Transverse colon (tissue), 4 donors: ENCODE data around the gene BSDC1. TPM values are rescaled to one million over a fixed set of nuclear protein-coding genes. Genes with fewer than 3 reads are reported as not detected.

ENCODE experiments used
- DNase-seq: peaks from one replicate; pipeline ENCODE4 v3.0.0-alpha.2; 2019
- H3K27ac ChIP-seq, 4 donors: fragments of 200-600 bp; sonication (generic); 2 replicates each; pipeline ENCODE4 v1.5.1; 2016 to 2018; ENCODE audit warnings: inconsistent platforms in 4 of 4
- H3K27me3 ChIP-seq: fragments of 200-600 bp; sonication (generic); 2 replicates; pipeline ENCODE4 v1.5.1; 2017; ENCODE audit warnings: inconsistent platforms
- H3K36me3 ChIP-seq, 4 donors: fragments of 200-600 bp; sonication (generic); 2 replicates each; pipeline ENCODE4 v1.5.1; 2017 to 2019; ENCODE audit warnings: inconsistent platforms in 4 of 4
- H3K4me1 ChIP-seq, 4 donors: fragments of 200-600 bp; sonication (generic); 2 replicates each; pipeline ENCODE4 v1.5.1; 2017 to 2020; ENCODE audit warnings: inconsistent platforms in 4 of 4
- H3K4me3 ChIP-seq, 4 donors: fragments of 200-600 bp; sonication (generic); 1 replicate in 1 of 4; 2 replicates in 3 of 4; pipeline versions ENCODE4 v1.5.1 to v1.6.1; 2017 to 2019; ENCODE audit warnings: inconsistent platforms in 4 of 4
- H3K9me3 ChIP-seq, 2 donors: fragments of 200-600 bp; sonication (generic); 2 replicates each; pipeline ENCODE4 v1.5.1; 2017 to 2019; ENCODE audit warnings: inconsistent platforms in 2 of 2
- EP300 ChIP-seq: sonication (generic); formaldehyde crosslinking; IDR thresholded peaks from one replicate; pipeline ENCODE4 v1.6.1; 2017; ENCODE audit warnings: antibody characterized with exemption, low read depth
- POLR2A ChIP-seq: fragments of 450-650 bp; IDR thresholded peaks from one replicate; pipeline ENCODE4 v1.6.1; 2016; ENCODE audit warnings: antibody characterized with exemption, mild to moderate bottlenecking, moderate library complexity
- POLR2AphosphoS5 ChIP-seq, 3 donors: sonication (generic); formaldehyde crosslinking; IDR thresholded peaks; one replicate each; pipeline ENCODE4 v1.6.1; 2016; ENCODE audit warnings: antibody characterized with exemption in 3 of 3
- WGBS, 2 donors: methylation state at CpG; one replicate each; pipeline ENCODE4 v1.1.5; 2018; ENCODE audit warnings: low coverage in 1 of 2; 5-methylcytosine and 5-hydroxymethylcytosine counted together
- in situ Hi-C, 4 donors: fragments of 200-750 bp; cut with MboI; loops; one replicate each; pipeline versions ENCODE4 v1.15.0 to v1.15.1; 2017; ENCODE audit warnings: low sequenced_read_pairs in 3 of 4, low pct_ligation_motif_present in 1 of 4, low pct_unique_long_range_greater_than_20kb in 1 of 4
- intact Hi-C: fragments of 100-400 bp; cut with DNase I; formaldehyde crosslinking; loops from one replicate; pipeline ENCODE4 v1.15.1; 2023; ENCODE audit warnings: low total_unique reads
- total RNA-seq, 4 donors: library from RNA; depleted of rRNA; stranded (reverse); fragments of >200 nt; gene quantifications; one replicate each; pipeline ENCODE4 v1.1.0, GENCODE V29; 2016
- TF ChIP-seq, protein P1 (sequence below), 5 experiments: fragments of 200-600 bp in 3 of 5; fragments of 450-650 bp in 2 of 5; sonication (generic) in 3 of 5; IDR thresholded peaks; 1 replicate in 2 of 5; 2 replicates in 3 of 5; pipeline ENCODE4 v1.5.1; 2016 to 2017; ENCODE audit warnings: antibody characterized with exemption in 5 of 5, inconsistent platforms in 3 of 5, mild to moderate bottlenecking in 2 of 5, moderate library complexity in 1 of 5

The BSDC1 gene
- total RNA-seq, 4 donors from 2014 or later, result 94.8 to 140 (median 117) TPM

GRCh38 chr1:32413507-32414185 lies 19.4 kb upstream of the BSDC1 start:
- in situ Hi-C loops, result no loop called here
- 59 to 62% methylated on average over 3 to 10 of the region's 10 CpGs for WGBS, 2 donors

GRCh38 chr1:32411261-32411660 lies 17.0 kb upstream of the BSDC1 start:
- Histone ChIP-seq H3K36me3 (no peaks in the 10 kb centered on the region), H3K9me3 (peaks cover 4 to 6% of the 10 kb centered on the region in 2 donors), H3K27ac (no peak overlapping the region), H3K27me3 (no peaks in the 10 kb centered on the region), H3K4me1 (peaks cover 0 to 4% (median 0%) of the 10 kb centered on the region in 4 donors), H3K4me3 (no peak overlapping the region)
- DNase-seq, result no peak
- in situ Hi-C loops, result no loop called here
- intact Hi-C loops, result no loop called here
- TF ChIP-seq EP300, result no peak
- TF ChIP-seq POLR2AphosphoS5 (IDR thresholded peaks at IDR 0.05), result no peak
- TF ChIP-seq, protein P1, sequence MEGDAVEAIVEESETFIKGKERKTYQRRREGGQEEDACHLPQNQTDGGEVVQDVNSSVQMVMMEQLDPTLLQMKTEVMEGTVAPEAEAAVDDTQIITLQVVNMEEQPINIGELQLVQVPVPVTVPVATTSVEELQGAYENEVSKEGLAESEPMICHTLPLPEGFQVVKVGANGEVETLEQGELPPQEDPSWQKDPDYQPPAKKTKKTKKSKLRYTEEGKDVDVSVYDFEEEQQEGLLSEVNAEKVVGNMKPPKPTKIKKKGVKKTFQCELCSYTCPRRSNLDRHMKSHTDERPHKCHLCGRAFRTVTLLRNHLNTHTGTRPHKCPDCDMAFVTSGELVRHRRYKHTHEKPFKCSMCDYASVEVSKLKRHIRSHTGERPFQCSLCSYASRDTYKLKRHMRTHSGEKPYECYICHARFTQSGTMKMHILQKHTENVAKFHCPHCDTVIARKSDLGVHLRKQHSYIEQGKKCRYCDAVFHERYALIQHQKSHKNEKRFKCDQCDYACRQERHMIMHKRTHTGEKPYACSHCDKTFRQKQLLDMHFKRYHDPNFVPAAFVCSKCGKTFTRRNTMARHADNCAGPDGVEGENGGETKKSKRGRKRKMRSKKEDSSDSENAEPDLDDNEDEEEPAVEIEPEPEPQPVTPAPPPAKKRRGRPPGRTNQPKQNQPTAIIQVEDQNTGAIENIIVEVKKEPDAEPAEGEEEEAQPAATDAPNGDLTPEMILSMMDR (IDR thresholded peaks at IDR 0.05), result no peak
- TF ChIP-seq POLR2A, result no peak

More at GRCh38 chr1:32413507-32414185, 19.4 kb upstream of the BSDC1 start:
- Histone ChIP-seq H3K4me1 (peaks cover 0 to 4% (median 0%) of the 10 kb centered on the region in 4 donors), H3K27ac (no peak overlapping the region), H3K9me3 (peaks cover 6 to 7% of the 10 kb centered on the region in 2 donors), H3K4me3 (no peak overlapping the region), H3K27me3 (no peaks in the 10 kb centered on the region), H3K36me3 (no peaks in the 10 kb centered on the region)
- DNase-seq, result peak; percentile 65
- no peak for TF ChIP-seq POLR2A
- TF ChIP-seq, protein P1 (IDR thresholded peaks at IDR 0.05), result peak; percentile 75 to 87 (median 81)
- intact Hi-C loops, result no loop called here

- in situ Hi-C loops (no loop called here), intact Hi-C loops (no loop called here)
- Histone ChIP-seq H3K9me3 (no peaks in the 10 kb centered on the region), H3K4me1 (no peaks in the 10 kb centered on the region), H3K27ac (no peak overlapping the region), H3K27me3 (no peaks in the 10 kb centered on the region), H3K4me3 (no peak overlapping the region), H3K36me3 (no peaks in the 10 kb centered on the region)
- no peak for DNase-seq
- 86 to 91% methylated on average over 3 to 4 of the region's 4 CpGs for WGBS, 2 donors
- TF ChIP-seq POLR2AphosphoS5 (IDR thresholded peaks at IDR 0.05) (no peak), EP300 (no peak), POLR2A (no peak)
- TF ChIP-seq, protein P1 (IDR thresholded peaks at IDR 0.05), result no peak
These were observed 12.4 kb upstream of the BSDC1 start for GRCh38 chr1:32406629-32407111.

- TF ChIP-seq EP300 (no peak), POLR2AphosphoS5 (IDR thresholded peaks at IDR 0.05) (no peak), POLR2A (no peak)
- TF ChIP-seq, protein P1 (IDR thresholded peaks at IDR 0.05), result no peak
- Histone ChIP-seq H3K27ac (no peak overlapping the region), H3K27me3 (no peaks in the 10 kb centered on the region), H3K4me1 (peaks cover 0 to 4% (median 2%) of the 10 kb centered on the region in 4 donors), H3K36me3 (no peaks in the 10 kb centered on the region), H3K4me3 (no peak overlapping the region), H3K9me3 (no peaks in the 10 kb centered on the region)
- WGBS, 2 donors, result 90 to 93% methylated on average over 2 to 4 of the region's 4 CpGs
- intact Hi-C loops, result no loop called here
- in situ Hi-C loops, result no loop called here
- DNase-seq, result no peak
These were observed 11.6 kb upstream of the BSDC1 start for GRCh38 chr1:32405672-32406467.
